Measurements from ENCODE around the gene WDR87. TPM values are rescaled to one million over a fixed set of nuclear protein-coding genes. Genes with fewer than 3 reads are reported as not detected.
"Not testable (repeated sequence)": the region's sequence is repeated elsewhere in the genome, so short reads cannot be mapped to it uniquely, and the experiment has no call there.

Gene WDR87
- total RNA-seq, 1 donor from 2014 or later: not detected

GRCh38 chr19:37899966-37900365, 6.4 kb downstream of the WDR87 start:
- DNase-seq (no peak), ATAC-seq (no peak)
- intact Hi-C loops (cut with micrococcal nuclease): no loop called here

GRCh38 chr19:37899453-37899852, 6.9 kb downstream of the WDR87 start:
- intact Hi-C loops (cut with micrococcal nuclease): no loop called here
- DNase-seq: no peak
- no peak for ATAC-seq

- ATAC-seq: peak; percentile 73
- intact Hi-C loops (cut with micrococcal nuclease): no loop called here
- DNase-seq: no peak
Observed at GRCh38 chr19:37896180-37896579, 10.2 kb downstream of the WDR87 start.

GRCh38 chr19:37893845-37894575, 12.4 kb downstream of the WDR87 start:
- no peak for ATAC-seq
- no peak for DNase-seq
- intact Hi-C loops (cut with micrococcal nuclease): no loop called here

GRCh38 chr19:37886571-37886970, 19.8 kb downstream of the WDR87 start:
- DNase-seq (no peak), ATAC-seq (no peak)
- intact Hi-C loops (cut with micrococcal nuclease): no loop called here

- intact Hi-C loops (cut with micrococcal nuclease): no loop called here
- no peak for ATAC-seq
Observed at GRCh38 chr19:37885392-37885791, 21.0 kb downstream of the WDR87 start.

GRCh38 chr19:37877147-37877546, 29.2 kb downstream of the WDR87 start:
- DNase-seq (no peak), ATAC-seq (no peak)
- intact Hi-C loops (cut with micrococcal nuclease): no loop called here

More at GRCh38 chr19:37885392-37885791, 21.0 kb downstream of the WDR87 start:
- DNase-seq: no peak

- intact Hi-C loops (cut with micrococcal nuclease): no loop called here
- no peak for ATAC-seq
Observed at GRCh38 chr19:37876032-37876431, 30.4 kb downstream of the WDR87 start.

GRCh38 chr19:37874784-37875183, 31.6 kb downstream of the WDR87 start:
- no peak for DNase-seq
- intact Hi-C loops (cut with micrococcal nuclease): no loop called here
- ATAC-seq: no peak

More at GRCh38 chr19:37876032-37876431, 30.4 kb downstream of the WDR87 start:
- DNase-seq: no peak

- intact Hi-C loops (cut with micrococcal nuclease): no loop called here
- ATAC-seq (no peak), DNase-seq (no peak)
Observed at GRCh38 chr19:37872383-37872782, 34.0 kb downstream of the WDR87 start.

GRCh38 chr19:37869766-37870340, 36.5 kb downstream of the WDR87 start:
- DNase-seq (no peak), ATAC-seq (no peak)
- intact Hi-C loops (cut with micrococcal nuclease): no loop called here

GRCh38 chr19:37867831-37868230, 38.6 kb downstream of the WDR87 start:
- intact Hi-C loops (cut with micrococcal nuclease): no loop called here
- no peak for DNase-seq
- ATAC-seq: no peak

- intact Hi-C loops (cut with micrococcal nuclease); ATAC-seq; DNase-seq: not testable (repeated sequence)
Observed at GRCh38 chr19:37865930-37866329, 40.5 kb downstream of the WDR87 start.

GRCh38 chr19:37864501-37864900, 41.9 kb downstream of the WDR87 start:
- ATAC-seq (no peak), DNase-seq (no peak)
- intact Hi-C loops (cut with micrococcal nuclease): no loop called here

GRCh38 chr19:37855098-37855497, 51.3 kb downstream of the WDR87 start:
- intact Hi-C loops (cut with micrococcal nuclease): no loop called here
- ATAC-seq: peak; percentile 91
- peak; percentile 70 for DNase-seq

GRCh38 chr19:37845932-37846331, 60.5 kb downstream of the WDR87 start:
- intact Hi-C loops (cut with micrococcal nuclease): no loop called here
- no peak for DNase-seq
- ATAC-seq: no peak

Other genes with a start within 250 kb of the WDR87 start
- gene ZNF607, start 186.8 kb downstream of the WDR87 start, total RNA-seq: 9.3 TPM
- gene ZNF573, start 127.0 kb downstream of the WDR87 start, total RNA-seq: 10.7 TPM
- gene SIPA1L3, start 614 bp upstream of the WDR87 start, total RNA-seq: 10.5 TPM